UCSD-AML1 (cell line): ENCODE data around the gene TMEM258.

Source experiments
- DNase-seq: peaks from one replicate; lab custom pipeline; 2025; ENCODE audit not compliant: unreplicated experiment; lab: John Stamatoyannopoulos, UW

Gene TMEM258

GRCh38 chr11:61762223-61762615 is 30.2 kb downstream of the TMEM258 start:
- DNase-seq, result no peak

DNA sequence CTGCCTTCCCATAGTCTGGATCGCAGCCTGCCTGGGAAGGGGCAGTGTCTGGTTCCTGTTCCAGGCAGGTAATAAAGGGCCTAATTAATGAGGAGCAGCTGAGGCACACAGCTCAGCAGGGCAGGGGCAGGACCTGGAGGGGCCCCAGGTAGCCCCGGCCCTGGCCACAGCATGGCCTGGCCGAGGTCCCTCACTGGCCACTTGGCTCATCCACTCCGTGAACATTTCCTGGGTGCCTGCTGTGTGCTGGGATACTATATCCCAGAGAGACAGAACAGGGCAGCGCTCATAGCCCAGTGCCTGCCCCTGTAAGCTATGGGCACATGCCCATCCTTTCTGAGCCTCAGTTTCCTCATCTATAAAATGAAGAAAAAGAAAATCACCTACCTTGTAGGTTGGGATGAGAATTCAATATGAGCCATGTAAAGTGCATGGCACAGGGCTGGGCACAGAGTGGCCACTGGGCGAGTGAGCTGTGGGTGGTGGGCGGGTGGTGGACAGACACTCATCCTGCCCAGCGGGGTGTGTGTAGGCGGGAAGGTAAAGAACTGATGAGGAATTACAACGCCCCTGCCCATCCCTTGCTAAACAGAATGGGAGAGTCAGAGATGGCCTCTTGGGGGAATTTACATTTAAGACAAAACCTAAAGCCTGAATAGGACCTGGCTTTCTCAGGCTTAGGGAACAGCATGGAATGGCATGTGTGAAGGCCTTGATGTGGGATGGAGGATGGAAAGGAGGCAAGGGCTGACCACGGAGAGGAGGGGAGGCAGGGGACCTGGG is 30.8 kb downstream of the TMEM258 start:
- no peak for DNase-seq

DNA sequence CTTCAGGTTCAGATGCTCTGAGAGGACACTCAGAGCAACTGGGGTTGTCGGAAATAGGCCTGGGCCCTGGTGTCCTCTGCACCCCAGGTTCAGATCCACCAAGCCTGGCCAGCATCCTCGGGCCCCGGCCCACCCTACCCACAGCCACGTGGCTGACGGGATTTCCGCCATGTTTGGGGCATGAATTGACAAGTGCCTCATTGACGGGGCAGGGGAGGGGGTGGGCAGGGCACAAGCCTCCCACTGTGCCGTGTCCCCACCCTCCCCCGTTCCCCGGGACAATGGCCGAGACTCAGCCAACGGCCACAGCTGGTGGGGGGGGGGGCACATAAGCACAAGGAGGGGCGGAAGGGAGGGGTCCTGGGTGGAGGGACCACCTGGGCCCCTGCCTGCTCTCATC is 31.5 kb downstream of the TMEM258 start:
- no peak for DNase-seq

DNA sequence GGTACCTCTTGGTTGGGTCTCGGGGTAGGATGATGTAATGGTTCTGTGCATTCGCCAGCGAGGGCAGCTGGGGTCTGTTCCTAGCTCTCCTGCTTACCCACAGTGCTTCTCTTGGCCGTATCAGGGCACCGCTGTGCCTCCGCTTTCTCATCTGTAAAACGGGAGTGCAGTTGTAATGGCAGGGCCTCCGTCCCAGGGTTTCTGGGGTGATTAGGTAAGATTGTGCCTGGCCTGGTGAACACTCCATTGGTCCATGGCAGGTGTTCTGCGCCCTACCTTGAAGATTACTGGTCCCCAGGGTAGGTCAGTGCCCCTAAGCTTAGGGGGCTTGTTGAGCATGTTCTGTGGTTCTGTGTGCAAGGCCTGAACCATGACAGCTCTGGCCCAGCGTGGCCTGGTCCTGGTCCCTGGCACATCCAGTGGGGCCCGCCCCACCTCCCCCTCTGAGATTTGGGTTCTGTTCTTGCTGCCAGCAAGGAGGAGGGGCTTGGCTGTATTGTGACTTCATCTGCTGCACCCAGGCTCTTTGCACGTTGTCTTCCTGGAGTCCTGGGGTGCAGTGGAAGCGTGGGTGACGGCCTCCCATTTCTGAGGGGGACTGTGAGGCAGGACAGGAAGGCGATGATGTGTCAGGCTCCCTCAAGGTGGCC is 35.1 kb downstream of the TMEM258 start:
- DNase-seq, result no peak

GRCh38 chr11:61756452-61757212 is 35.8 kb downstream of the TMEM258 start:
- peak; percentile 74 for DNase-seq

DNA sequence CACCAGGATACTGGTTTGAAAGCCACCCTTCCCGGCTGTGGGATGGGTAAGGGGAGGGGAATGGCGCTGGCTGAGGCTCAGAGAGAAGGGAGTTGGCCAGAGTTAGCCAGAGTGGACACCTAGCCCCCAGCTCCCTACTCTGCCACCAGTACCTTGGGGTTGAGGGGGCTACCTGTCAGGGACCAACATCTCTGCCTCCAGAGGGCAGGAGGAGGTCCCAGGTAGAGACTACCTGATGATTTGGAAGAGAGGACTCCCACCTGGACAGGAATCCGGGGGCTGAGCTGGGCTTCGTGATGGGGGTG is 36.3 kb downstream of the TMEM258 start:
- DNase-seq, result no peak

- DNase-seq, result no peak
These were observed 37.6 kb downstream of the TMEM258 start for GRCh38 chr11:61754534-61755482.

- no peak for DNase-seq
These were observed 38.7 kb downstream of the TMEM258 start for GRCh38 chr11:61753672-61754071.

- no peak for DNase-seq
These were observed 39.4 kb downstream of the TMEM258 start for GRCh38 chr11:61752925-61753521.

DNA sequence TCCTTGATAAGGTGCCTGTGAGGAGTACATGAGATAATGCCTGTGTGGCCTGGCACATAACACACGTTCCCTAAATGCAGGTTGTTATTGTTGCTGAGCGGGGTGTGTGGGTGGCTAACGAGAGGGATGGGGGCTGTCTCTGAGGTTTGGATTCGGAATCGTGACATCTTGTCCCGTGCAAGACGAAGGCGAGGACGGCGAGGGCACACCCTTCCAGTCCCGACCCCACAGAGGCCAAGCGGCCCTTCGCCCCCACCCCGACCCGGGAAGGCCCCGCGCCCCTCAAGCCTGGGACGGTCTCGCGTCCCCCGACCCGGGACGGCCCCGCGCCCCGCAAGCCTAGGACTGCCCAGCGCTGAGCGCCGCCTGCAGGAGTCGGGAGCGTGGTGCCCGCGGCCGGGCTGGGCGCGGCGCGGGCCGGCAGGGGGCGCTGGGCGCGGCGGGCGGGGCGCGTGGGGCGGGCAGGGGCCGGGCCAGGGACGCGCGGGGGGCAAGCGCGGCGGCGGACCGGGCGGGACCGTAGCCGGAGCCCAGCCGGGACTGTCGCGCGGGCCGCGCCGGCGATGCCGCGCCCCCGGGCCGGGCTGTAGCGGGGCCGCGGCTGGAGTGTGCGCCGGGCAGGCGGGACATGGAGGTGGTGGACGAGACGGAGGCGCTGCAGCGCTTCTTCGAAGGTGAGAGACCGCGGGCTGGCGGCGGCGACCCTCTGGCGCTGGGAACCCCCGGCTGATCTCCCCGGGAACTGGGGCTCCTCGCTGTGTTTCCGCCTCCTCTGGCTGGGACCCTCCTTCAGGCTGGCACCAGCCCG is 40.1 kb downstream of the TMEM258 start, which contains the start of gene MYRF:
TSS of gene MYRF (plus strand) at position 520 of the 808 bp plus-strand sequence. CDS start at position 629, 109 bp downstream.
- DNase-seq, result peak; percentile 61

- no peak for DNase-seq
These were observed 41.0 kb downstream of the TMEM258 start for GRCh38 chr11:61751384-61751783.

- DNase-seq, result no peak
These were observed 41.6 kb downstream of the TMEM258 start for GRCh38 chr11:61750631-61751273.

DNA sequence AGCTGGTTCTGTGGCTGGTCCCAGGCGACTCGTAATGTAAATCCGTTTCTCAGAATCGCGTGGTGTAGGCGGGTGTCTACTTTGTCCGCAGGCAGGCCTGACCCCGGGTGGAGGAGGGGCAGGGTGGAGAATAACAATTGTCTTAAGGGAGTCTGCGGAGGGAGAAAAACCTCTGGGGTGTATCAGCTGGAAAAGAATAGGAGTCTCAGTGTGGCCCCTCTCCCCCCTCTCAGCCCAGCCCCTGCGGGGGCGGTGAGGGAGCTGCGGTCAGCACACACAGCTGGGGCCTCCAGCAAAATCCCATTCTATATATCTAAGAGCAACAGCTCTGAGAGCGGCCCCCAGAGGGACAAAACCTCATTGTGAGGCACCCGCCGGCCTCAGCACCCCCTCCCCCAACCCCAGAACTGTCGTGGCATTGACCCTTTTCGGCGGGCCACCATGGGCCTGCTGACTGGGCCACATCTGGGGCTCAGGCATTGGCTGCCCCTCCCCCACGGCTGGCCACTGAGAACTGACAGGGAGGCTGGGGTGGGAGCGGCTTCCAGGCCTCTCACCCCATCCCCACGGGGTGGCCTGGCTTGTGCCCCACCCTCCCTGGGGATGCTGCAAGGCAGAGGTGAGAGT is 42.7 kb downstream of the TMEM258 start:
- no peak for DNase-seq

DNA sequence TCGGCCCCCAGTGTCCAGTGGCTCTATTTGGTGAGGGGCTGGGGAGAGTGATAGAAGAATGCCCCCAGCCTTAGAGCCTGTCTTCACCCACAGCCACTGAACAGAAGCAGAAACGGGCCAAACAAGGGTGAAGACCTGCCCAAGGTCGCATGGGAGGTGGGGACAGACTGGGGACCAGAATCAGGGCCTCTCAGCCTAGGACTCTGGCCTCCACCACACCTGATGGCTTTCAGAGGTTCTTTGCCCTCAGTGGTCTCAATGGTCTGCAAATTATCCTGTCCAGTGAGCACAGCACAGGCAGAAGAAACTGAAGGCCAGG is 44.5 kb downstream of the TMEM258 start:
- DNase-seq, result no peak

- peak; percentile 69 for DNase-seq
These were observed 45.0 kb downstream of the TMEM258 start for GRCh38 chr11:61747192-61747966.

DNA sequence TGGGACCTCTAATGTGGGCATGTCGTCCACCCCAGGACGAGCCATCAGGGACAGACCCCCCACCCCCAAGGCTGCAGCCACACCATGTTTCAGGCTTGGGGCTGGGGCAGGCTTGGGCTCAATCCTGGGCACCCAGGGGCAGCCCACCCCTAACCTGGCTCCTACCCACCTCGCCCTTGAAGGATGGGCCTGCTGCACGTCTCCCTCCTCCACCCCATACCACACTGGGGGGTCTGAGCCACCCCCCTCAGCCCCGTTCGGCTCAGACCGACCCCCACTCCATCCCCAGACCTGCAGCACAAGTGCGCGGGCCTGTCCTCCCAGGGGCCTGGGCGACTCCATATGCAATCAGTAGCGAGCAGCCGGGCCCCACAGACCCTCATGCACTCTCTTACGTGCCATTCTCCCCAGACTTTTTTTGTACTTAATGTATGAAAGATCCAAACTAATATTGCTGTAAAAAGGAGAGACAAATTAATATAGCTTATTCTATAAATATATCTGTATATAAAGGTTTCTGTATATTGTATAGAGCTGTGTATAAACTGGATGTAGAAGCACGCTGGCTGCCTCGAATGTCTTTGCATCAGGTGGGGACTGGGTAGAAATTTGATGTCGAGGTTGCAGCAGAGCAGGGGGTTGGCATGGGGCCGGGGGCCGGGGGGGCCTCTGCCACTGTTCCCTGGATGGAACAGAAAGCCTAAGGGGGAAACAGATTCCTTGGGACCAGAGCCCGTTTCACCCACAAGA is 45.8 kb downstream of the TMEM258 start:
- DNase-seq, result no peak

DNA sequence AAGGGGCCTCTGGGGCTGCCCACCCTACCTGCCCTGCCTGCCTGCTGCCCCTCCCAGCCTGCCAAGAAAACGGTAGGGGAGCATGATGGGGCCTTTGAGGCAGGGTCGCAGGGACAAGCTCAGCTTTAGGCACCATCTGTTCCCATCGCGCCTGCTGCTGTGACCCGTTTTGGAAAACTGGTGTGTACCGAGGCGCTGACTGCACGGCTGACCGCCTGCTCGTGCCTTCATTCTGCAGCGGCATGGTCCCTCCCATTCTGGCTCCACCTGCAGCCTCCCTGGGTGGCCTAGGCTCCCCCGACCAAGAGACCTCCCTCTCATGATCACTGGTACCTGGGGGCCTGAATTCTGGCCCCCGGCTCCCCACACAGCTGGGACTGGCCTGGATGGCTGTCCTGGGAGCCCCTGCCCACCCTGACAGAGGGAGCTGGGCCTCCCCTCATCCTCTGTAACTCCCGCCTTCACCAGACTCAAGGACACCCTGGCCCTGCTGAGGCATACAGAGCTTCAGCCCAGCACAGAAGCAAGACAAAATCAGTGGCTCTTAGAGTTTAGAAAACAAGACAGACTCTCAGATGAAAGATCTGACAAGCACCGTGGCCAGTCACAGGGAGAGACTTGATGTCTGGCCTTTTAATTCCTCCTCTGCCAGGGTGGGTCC is 46.5 kb downstream of the TMEM258 start:
- DNase-seq, result no peak
